NCI-H82 (cell line): Measurements from ENCODE around the gene RASSF8.

Source experiments
- DNase-seq: peaks from one replicate; lab custom pipeline; 2025; lab: John Stamatoyannopoulos, UW

The RASSF8 gene

DNA sequence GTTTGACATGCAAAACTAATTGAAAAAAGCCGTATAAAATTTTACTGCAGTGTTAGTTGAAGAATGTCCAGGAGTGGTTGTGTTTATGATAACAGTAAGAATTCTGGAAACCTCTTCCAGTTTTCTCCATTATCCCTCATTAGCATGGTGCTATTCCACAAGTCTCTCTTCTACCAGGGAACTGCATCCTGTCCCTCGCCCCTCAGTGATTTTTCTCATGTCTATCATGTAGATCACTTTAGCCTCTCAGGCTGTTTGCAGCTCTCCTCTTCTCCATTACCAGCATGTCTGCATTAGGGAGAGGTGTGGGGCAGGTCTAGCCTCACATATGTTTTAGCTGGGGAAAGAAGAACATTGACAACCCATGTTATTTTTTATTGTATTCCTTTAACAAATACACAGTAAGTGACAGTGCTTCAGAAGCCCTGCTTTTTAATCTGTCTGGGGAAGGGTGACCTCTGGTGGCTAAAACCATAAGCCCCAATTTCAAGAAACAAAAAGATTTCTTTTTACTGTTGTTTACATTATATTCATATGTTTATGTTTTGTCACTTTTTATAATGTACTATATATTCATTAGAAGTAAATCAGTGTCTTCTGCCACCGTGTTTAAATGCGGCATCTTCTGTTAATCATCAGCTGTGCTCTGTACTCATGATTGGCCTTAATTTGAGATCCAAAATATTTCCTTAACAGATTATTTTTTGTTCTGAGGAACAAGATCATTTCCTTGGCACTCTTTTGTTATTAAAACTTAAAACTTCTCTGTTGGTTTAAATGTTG is 70.7 kb downstream of the RASSF8 start:
- peak; percentile 71 for DNase-seq

DNA sequence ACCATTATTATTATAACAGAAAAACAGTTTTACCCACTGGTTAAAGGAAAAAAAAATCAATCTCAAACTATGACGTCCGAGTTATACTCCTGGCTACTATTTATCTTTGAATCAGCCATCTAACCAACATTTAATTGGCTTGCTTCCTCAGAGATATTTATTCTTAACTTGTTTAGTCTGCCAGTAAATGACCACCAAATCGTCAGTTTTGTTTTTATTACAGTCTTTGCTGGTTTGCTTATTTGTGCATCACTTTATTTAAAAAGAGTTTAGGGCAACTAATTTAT is 71.2 kb downstream of the RASSF8 start:
- DNase-seq, result no peak

DNA sequence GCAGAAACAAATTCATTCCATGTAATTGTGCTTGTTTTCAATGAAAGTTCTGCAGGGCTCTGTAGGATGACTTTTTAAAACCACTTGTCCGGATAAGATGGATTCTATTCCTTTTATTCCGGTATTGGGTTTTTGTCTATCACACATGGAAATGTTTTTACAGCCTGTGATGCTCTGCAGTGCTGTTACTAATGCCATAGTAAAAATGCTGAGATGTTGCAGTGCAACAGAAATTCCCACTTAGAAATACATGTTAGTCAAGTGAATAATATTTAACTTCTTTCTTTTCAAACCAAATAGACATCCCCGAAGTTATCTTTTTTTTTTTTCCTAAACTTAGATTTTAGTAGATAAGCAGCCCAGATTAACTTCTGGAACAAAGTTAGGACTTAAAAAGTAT is 71.9 kb downstream of the RASSF8 start:
- no peak for DNase-seq

DNA sequence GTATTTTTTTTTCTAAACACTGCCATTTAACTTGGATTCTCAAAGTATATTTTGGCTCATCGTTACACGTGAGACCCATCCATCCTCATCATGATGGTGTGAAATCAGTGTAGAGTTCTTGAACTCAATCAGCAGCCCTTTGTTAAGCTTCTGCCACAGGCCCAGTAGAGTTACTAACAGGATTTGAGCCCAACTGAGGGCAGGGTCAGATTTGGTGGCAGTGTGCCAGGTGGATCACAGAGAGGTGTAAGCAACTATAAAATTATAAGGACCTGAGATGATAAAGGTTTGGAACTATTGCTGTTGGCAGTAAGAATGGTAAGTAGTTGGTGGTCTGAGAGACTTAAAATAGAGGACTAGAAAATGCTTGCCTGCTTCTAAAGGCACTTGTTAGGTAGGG is 72.8 kb downstream of the RASSF8 start:
- DNase-seq, result peak; percentile 46

DNA sequence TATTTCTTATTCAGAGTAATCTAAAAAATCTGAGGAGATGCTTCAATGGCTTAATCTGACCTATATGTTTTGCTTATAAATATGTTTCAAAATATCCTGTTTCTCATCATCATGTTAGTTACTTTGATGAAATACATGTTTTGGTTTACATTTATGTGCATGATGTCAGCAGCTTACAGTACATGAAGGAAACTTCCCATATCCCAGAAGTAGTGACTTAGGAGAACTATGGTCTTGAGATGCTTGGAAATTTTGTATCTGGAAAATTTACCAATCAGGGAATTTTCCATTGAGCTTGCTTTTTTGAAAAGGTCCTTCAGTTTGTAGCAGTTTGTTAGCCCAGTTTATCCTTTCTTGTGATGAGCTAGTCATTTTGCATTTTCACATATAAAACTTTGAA is 73.3 kb downstream of the RASSF8 start:
- DNase-seq, result no peak

DNA sequence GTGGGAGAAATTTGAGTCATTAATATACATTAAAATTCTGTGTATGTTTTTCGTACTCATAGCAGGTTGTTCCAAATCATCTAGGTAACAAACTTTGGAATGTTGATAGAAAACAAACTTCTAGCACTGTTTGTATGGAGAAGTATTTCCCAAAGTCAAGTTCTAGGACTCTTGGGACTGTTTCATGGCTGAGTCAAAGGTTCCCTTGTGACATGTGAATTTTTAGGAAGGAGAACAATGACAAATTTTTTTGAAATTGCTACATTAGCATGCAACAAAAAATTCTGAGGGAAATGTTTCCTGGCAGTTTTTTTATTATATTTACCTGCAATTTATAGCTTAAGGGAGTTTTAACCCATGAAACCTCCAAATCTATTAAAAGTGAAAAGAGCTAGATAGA is 73.8 kb downstream of the RASSF8 start:
- no peak for DNase-seq

DNA sequence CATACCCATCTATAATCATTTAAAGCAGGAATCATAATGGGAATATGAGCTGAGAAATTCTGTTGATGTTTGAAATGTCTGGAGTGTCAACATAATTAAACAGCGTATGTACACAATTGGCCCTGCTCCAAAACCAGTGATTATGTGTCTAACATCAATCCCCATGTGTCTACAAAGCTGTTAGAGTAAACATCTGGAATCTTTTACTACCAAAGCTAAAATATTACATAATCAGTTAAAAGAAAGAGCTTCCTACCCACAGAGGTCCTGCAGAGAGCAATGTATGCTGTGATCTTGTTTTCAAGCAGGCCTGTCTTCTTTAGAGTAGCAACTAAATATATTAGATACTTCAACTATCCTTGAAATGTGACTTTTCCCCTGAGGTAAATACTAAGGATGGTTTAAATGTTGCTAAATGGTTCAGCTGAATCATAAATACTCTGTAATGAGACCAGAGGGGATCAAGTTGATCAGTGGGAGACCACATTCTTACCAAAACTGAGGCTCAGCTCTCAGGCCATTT is 74.3 kb downstream of the RASSF8 start:
- peak; percentile 82 for DNase-seq

DNA sequence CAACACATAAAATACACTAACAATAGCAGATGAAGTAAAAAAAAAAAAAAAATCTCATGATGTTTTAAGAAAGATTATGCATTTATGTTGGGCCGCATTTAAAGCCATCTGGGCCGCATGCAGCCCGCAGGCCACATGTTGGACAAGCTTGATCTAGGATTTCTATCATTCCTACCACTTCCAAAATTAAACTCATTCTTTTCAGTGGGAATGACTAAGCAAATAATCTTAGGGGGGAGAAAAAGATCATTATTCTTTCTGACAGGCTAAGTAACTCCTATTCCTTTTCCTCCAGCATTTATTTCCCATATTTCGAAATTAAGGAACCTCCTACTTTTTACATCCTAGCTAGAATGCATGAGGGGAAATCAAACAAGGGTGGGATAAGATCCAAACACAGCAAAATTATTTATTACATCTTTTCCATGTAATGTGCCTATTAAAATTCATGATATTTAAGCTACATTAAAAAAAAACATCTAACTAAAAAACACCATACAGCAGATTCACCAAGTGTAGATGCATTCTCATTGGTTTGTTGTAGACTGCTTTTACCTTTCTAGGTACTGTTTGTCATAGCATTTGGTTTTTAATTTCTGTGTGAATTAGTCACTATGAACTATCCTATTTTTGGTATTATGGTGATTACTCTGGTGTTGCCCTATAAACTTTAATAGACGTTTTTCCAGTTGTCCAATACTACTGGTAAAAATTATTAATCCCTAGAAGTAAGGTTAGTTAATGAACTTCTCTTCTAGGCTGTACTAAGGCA is 76.1 kb downstream of the RASSF8 start:
- no peak for DNase-seq

DNA sequence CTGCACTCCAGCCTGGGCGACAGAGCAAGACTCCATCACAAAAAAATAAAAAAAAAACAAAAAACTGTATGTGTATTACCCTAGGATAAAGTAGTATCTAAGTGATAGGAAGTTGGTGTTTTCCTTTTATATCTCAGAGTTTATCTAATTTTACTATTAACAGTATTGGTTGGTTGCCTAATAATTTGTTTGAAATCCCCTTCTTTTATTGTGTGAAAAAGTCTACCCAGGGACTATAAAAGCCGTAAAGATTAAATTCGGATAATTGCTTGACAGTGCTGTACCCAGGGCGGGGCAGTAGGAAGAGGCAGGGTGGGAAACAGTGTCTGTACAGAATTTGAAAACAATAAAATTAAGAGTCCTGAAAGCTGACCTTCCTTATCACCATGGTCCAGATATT is 78.4 kb downstream of the RASSF8 start:
- DNase-seq, result no peak

DNA sequence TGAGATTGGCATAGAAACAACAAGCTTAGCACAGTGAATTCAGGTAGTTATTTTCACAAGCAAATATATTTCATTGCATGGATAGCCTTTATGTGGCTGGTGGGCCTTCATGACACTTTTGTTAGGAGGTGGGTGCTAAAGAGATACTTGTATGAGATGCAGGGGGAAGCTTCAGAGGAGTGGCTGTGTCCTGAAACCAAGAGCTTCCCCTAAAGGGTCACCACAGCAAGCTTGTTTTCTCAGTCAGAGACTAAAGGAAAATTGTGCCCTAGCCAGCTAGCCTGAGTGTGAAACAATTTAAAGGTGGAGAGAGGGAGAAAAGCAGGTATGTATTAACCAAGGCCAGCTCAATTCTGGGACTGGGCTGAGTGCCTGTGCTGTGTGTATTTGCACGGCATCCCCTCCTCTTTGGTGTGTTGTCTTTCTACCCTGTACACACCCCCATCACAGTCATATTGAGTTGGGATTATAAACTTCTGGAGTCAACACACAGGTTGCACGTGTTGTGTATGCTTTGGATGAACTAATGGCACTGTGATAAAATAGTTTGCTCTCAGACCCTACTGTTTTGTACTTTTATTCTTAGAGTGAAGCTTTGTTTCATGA is 79.2 kb downstream of the RASSF8 start:
- no peak for DNase-seq

DNA sequence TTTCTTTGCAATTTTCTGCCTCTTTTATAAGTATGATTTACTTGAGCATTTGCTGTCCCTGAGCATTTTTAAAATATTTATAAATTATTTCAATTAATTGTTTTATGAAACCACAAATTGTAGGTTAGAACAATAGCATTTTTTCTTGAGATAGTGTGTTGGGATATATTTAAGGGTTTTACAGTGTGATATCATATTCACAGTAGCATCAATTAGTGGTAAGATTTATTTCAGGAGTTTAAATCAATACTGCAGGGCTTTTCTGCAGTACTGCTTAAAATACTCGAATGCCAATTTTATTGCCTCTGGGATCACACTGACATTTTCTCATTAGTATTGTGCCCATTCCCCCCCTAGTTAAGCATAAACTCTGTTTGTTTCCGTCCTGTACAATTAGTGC is 84.2 kb downstream of the RASSF8 start:
- no peak for DNase-seq

DNA sequence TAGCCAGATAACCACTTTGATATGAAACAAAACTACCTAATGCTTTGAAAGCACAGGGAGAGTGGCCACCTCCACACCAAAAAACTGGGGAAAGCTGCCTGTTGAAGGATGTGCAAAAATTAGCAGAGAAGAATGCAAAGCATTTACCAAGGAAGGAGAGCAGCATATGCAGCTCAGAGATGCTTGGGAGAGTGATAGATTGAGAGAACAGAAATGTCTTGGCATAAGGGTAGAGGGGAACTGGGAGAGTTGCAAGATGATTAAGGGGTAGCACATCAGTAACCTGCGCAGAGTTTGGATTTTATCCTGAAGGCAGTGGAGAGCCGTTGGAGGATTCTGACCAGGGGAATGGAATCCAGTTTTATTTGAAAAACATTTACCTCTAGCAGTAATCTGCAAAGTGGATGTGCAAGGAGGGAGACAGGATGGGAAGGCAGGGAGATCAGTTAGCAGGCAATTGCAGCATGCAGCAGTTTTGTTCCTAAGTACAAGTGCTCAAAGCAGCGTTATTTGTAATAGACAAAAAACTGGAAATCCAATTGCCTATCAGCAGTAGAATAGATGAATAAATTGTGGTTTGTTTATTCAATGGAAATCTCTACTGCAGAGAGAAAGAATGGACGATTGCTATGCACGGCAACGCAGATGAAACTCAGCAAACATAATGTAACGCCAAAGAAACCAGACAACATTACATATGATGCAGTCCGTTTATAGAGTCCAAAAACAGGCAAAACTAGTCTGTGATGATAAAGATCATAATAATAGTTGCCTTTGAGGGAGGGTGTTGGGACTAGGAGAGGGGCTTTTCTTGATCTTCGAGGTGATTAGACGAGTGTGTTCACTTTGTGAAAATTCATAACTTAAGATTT is 84.9 kb downstream of the RASSF8 start:
- peak; percentile 40 for DNase-seq

DNA sequence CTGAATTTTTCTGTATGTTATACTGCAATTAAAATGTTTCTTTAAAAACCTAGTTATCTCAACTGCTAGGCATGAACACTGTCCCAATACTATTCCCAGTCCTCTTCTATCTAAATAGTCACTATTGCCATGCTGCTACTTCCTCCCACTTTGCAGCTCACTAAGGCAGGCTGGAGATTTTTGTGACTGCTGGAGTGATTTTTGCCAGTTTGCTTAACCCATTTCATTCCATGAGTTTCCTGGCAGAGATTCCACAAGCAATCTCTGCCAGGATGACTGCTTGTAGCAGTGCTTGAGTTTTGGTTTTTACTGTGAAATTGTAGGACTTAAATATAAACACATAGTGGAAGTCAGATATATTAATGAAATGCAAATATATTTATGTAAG is 85.5 kb downstream of the RASSF8 start:
- no peak for DNase-seq

DNA sequence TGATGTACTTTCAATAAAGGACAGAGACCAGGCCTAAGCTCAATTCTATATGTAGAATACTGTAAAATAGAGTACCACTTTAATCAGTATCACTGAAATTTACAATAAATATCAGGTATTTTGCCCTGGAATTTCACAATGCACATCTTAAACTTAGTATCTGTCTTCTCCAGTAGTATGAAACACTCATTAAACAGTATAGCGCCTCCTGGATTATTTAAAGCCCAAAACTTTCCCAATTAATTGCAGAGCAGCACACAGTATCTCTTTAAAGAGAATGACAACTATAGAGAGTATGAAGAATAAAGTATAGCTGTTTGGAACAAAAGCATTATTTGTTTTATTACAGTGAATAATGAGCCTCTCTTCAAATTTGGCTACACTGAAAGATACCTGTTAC is 86.1 kb downstream of the RASSF8 start:
- no peak for DNase-seq

DNA sequence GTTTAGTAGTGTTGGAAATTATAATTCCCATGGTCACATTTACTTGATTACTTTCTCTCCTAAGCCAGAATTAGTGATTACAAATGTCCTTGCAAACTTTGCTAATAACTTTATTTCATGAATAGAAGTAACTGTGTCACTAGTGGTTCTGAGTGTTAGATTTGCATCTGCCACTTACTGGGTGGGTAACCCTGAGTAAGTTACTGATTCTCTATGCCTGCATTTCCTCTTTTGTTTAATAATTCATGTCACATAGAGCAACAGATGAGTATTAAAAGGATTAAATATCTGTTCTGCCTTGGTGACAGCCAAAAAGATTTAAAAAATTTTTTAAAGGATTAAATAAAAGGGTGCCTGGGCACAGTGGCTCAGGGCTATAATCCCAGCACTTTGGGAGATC is 87.7 kb downstream of the RASSF8 start:
- DNase-seq, result no peak

DNA sequence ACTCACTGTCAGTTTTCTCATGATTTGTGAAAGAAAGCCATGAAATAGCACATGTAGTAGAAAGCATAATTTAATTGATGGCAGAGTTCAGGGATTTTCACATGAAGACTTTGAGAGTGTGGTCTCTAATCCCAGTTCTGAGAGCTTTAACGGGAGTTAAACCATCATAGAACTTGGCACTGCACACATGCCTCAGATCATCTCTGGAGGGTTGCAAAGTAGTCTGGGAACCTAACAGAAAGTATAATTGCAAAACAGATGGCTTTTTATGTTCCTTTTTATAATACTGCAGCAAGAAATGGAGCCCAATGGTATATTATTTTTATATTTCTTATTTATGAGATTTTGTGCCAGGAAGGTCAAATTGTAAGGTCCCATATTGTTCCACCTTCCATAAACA is 88.4 kb downstream of the RASSF8 start:
- peak; percentile 42 for DNase-seq

DNA sequence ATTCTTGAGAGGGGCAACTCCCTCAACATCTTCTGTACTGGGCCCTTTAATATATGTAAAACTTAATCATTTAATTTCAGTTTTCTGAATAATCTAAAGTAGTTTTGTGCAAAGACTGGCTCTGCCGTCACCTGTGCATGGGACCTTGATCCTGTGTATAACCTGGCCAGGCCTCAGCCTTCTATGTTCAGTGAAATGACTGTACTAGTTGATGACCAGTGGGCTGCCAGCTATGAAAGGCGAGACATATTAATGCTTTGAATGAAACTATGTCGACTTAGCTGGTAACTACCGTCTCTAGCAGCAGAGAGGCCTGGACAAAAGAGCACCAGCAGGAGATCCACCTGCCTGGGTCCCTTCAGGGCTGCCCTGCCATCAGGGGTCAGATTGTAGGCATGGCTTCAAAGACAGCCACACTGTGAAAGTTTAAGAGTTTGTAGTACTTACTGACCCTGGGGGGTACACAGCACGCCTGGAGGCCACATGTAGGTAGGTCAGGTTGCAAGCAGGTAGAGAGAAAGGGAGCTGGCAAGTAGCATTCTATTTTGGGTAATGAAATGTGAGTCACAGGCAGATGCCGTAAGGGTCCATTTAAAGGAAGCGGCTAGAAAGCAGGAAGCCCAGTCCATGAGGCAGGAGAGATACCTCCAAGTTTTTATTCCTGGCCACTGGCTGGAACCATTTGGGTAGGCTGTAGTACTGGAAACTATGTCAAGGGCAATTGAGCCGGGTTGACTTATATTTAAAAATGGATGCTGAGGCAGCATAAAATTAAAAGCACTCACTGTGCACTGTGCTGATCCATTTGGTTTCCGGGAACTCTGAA is 89.1 kb downstream of the RASSF8 start:
- DNase-seq, result no peak

DNA sequence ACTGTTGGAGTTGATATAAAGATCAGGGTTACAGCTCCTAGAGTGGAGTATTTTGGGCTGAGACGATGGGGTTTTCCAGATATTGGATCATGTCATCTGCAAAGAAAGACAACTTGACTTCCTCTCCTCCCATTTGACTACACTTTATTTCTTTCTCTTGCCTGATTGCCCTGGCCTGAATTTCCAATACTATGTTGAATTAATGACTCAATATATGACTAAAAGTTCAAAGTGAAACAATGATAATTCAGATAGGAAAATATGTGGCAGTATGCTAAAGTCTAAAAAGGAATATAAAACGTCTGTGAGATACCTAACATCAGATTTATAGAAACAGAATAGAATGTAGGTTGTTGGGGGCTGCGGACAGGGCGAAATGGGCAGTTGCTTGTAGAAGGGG is 94.2 kb downstream of the RASSF8 start:
- no peak for DNase-seq

DNA sequence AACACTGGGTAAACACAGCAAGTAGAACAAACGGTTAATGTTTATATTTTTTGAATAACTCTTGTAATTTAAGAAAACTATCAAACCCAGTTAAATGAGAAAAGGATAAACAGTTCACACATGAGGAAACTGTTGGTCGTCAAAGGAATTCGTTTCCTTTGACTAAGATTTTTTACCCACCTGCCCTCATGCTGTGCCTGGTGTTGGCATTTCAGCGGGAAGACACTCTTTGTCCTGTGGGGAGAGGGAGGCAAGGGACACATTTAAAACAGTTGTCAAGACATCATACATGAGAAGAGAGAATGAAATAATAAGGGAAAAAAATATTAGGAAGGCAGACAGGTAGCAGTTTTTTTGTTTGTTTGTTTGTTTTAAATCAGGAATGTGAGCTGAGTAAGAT is 95.9 kb downstream of the RASSF8 start:
- no peak for DNase-seq

DNA sequence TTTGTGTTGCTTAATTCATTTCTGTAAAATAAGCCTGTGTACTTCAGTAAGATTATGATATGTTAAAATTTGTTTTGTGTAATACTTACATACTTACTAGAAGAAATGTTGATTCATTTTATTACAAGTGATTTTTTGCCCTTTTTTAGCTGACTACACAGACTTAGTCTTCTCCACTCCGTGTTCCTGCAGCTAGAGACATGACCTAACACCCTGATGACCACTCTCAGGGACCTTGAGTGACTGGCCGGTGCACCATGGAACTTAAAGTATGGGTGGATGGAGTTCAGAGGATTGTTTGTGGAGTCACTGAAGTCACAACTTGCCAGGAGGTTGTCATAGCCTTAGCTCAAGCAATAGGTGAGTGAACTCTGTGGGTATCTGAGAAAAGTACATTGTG is 96.6 kb downstream of the RASSF8 start:
- DNase-seq, result no peak

DNA sequence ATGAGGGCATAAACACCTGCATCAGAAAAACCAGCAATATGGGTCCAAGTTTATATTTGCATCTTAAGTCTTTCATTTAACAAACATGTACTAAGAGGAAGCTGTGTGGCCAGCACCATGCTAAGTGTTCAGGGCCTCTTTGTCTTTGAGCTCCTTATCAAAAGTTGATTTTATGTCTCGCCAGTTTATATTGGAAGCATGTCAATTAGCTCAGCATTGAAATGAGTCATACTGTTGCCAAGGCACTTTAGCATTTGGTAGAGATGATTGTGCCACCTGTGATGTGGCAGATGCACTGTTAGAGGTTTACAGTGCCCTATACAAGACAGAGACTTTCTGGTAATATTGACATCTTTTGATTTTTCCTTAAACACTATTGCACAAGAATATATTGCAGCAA is 97.9 kb downstream of the RASSF8 start:
- no peak for DNase-seq
